H1 (cell line): ENCODE results near the gene ROR1. TPM values are rescaled to one million over a fixed set of nuclear protein-coding genes. Genes with fewer than 3 reads are reported as not detected.

ENCODE experiments used
- CTCF ChIA-PET: fragments of 300-600 bp; sonication (Branson Sonifier 250); formaldehyde crosslinking; loops from one replicate; lab custom pipeline; 2021; ENCODE audit not compliant: partially characterized antibody; lab: Charles Lee
- POLR2A ChIA-PET: fragments of 300-600 bp; sonication (Branson Sonifier 250); formaldehyde crosslinking; loops from one replicate; lab custom pipeline; 2021; ENCODE audit warnings: inconsistent platforms; ENCODE audit not compliant: partially characterized antibody; lab: Charles Lee
- DNase-seq, 2 experiments: peaks; one replicate each; pipeline versions ENCODE4 v3.0.0 to v3.0.0-alpha.2; 2010 to 2022; ENCODE audit warnings: low spot score in 2 of 2, low read depth in 1 of 2, mixed read lengths in 1 of 2
- FAIRE-seq: peaks from 2 replicates; lab custom pipeline; 2011; peaks lifted over from hg19 to GRCh38; lab: Jason Lieb, UNC
- H2AFZ ChIP-seq: 2 replicates; pipeline ENCODE4 v1.8.1; 2012; ENCODE audit warnings: low read length, inconsistent platforms
- H2AK5ac ChIP-seq: 2 replicates; pipeline ENCODE4 v1.6.1; 2013; ENCODE audit warnings: low read depth, low read length
- H2BK120ac ChIP-seq: replicated peaks from 2 replicates; pipeline ENCODE3; 2013; ENCODE audit warnings: low read depth, low read length, inconsistent platforms
- H2BK12ac ChIP-seq: 2 replicates; pipeline ENCODE4 v1.6.1; 2013; ENCODE audit warnings: low read depth, low read length
- H2BK15ac ChIP-seq: 2 replicates; pipeline ENCODE4 v1.6.1; 2013; ENCODE audit warnings: low read length
- H2BK20ac ChIP-seq: 2 replicates; pipeline ENCODE4 v1.6.1; 2013; ENCODE audit warnings: low read length
- H2BK5ac ChIP-seq: 2 replicates; pipeline ENCODE4 v1.6.1; 2013; ENCODE audit warnings: low read depth, low read length
- H3K14ac ChIP-seq: 2 replicates; pipeline ENCODE4 v1.6.1; 2013; ENCODE audit warnings: inconsistent platforms; ENCODE audit not compliant: insufficient read length
- H3K18ac ChIP-seq: 2 replicates; pipeline ENCODE4 v1.6.1; 2013; ENCODE audit warnings: low read length; ENCODE audit errors: extremely low read depth
- H3K23ac ChIP-seq: 2 replicates; pipeline ENCODE4 v1.6.1; 2013; ENCODE audit warnings: inconsistent platforms; ENCODE audit not compliant: insufficient read length
- H3K23me2 ChIP-seq: 2 replicates; pipeline ENCODE4 v1.6.1; 2013; ENCODE audit warnings: low read depth, low read length
- H3K27ac ChIP-seq: 2 replicates; pipeline ENCODE4 v1.6.1; 2011; ENCODE audit warnings: low read depth, low read length, inconsistent platforms
- H3K27me3 ChIP-seq, 4 experiments: replicated peaks in 1 of 4; 1 replicate in 1 of 4; 2 replicates in 3 of 4; pipeline versions ENCODE4 v1.6.1 to v1.8.1; 2011 to 2013; ENCODE audit warnings: low read length in 3 of 4, mild to moderate bottlenecking in 3 of 4, inconsistent platforms in 2 of 4, mixed read lengths in 2 of 4, moderate library complexity in 1 of 4; ENCODE audit not compliant: control insufficient read depth in 3 of 4, insufficient read depth in 3 of 4; ENCODE audit errors: extremely low read depth in 1 of 4
- H3K36me3 ChIP-seq, 4 experiments: 2 replicates each; pipeline versions ENCODE4 v1.6.1 to v1.8.1; 2011 to 2013; ENCODE audit warnings: mild to moderate bottlenecking in 4 of 4, low read length in 3 of 4, moderate library complexity in 2 of 4, control low read depth in 1 of 4, inconsistent platforms in 1 of 4; ENCODE audit not compliant: insufficient read depth in 4 of 4, control insufficient read depth in 2 of 4
- H3K4ac ChIP-seq: replicated peaks from 2 replicates; pipeline ENCODE3; 2013; ENCODE audit warnings: low read length, low read depth, mixed read lengths, inconsistent platforms; ENCODE audit not compliant: insufficient read length
- H3K4me1 ChIP-seq, 4 experiments: replicated peaks in 1 of 4; 1 replicate in 1 of 4; 2 replicates in 3 of 4; pipeline versions ENCODE4 v1.6.1 to v1.8.1; 2011 to 2013; ENCODE audit warnings: low read length in 3 of 4, inconsistent platforms in 2 of 4, mixed read lengths in 1 of 4; ENCODE audit not compliant: insufficient read depth in 4 of 4, control insufficient read depth in 3 of 4
- H3K4me2 ChIP-seq, 2 experiments: 2 replicates each; pipeline versions ENCODE4 v1.6.1 to v1.8.1; 2011 to 2013; ENCODE audit warnings: low read depth in 2 of 2, low read length in 2 of 2, control low read depth in 1 of 2, inconsistent platforms in 1 of 2, mild to moderate bottlenecking in 1 of 2; ENCODE audit not compliant: insufficient read depth in 1 of 2
- H3K4me3 ChIP-seq, 4 experiments: fragments of 200-600, 300-600 bp in 1 of 4; sonication (generic), shearing (Covaris generic), sonication (Bioruptor Twin) in 1 of 4; 2 replicates each; pipeline versions ENCODE4 v1.5.1 to v1.8.1; 2011 to 2016; ENCODE audit warnings: low read length in 4 of 4, low read depth in 3 of 4, control low read depth in 2 of 4, inconsistent platforms in 2 of 4, mild to moderate bottlenecking in 2 of 4, mixed read lengths in 1 of 4, moderate library complexity in 1 of 4; ENCODE audit not compliant: insufficient read depth in 2 of 4; ENCODE audit errors: extremely low read depth in 1 of 4
- H3K56ac ChIP-seq: replicated peaks from 2 replicates; pipeline ENCODE3; 2013; ENCODE audit warnings: low read depth, mild to moderate bottlenecking, mixed read lengths, low read length, inconsistent platforms; ENCODE audit not compliant: insufficient read length
- H3K79me1 ChIP-seq: 2 replicates; pipeline ENCODE4 v1.6.1; 2013; ENCODE audit warnings: low read depth, low read length, control low read depth
- H3K79me2 ChIP-seq, 2 experiments: 2 replicates each; pipeline versions ENCODE4 v1.6.1 to v1.8.1; 2012 to 2013; ENCODE audit warnings: low read length in 2 of 2, mild to moderate bottlenecking in 2 of 2, inconsistent platforms in 1 of 2; ENCODE audit not compliant: insufficient read depth in 2 of 2, control insufficient read depth in 1 of 2
- H3K9ac ChIP-seq, 4 experiments: replicated peaks in 1 of 4; 1 replicate in 1 of 4; 2 replicates in 3 of 4; pipeline versions ENCODE4 v1.6.1 to v1.8.1; 2011 to 2013; ENCODE audit warnings: low read depth in 3 of 4, low read length in 3 of 4, control low read depth in 2 of 4, mild to moderate bottlenecking in 2 of 4, moderate library complexity in 2 of 4, inconsistent platforms in 1 of 4; ENCODE audit errors: extremely low read depth in 1 of 4
- H3K9me3 ChIP-seq, 2 experiments: 2 replicates each; pipeline versions ENCODE4 v1.6.1 to v1.8.1; 2012 to 2013; ENCODE audit warnings: mild to moderate bottlenecking in 2 of 2, moderate library complexity in 2 of 2, control low read depth in 1 of 2, inconsistent platforms in 1 of 2, low read depth in 1 of 2, low read length in 1 of 2, mixed read lengths in 1 of 2; ENCODE audit not compliant: insufficient read depth in 2 of 2
- H4K20me1 ChIP-seq, 2 experiments: replicated peaks in 1 of 2; 2 replicates each; pipeline versions ENCODE3 to v1.8.1; 2011 to 2013; ENCODE audit warnings: inconsistent platforms in 2 of 2, low read length in 2 of 2, mild to moderate bottlenecking in 1 of 2; ENCODE audit not compliant: insufficient read depth in 2 of 2, control insufficient read depth in 1 of 2
- H4K5ac ChIP-seq: 2 replicates; pipeline ENCODE4 v1.6.1; 2013; ENCODE audit warnings: low read length, low read depth, mixed read lengths, inconsistent platforms; ENCODE audit not compliant: insufficient read length
- H4K8ac ChIP-seq: 2 replicates; pipeline ENCODE4 v1.8.0; 2013; ENCODE audit warnings: mild to moderate bottlenecking, moderate library complexity, low read length, inconsistent platforms; ENCODE audit not compliant: insufficient read depth; ENCODE audit errors: extremely low read depth
- H4K91ac ChIP-seq: replicated peaks from 2 replicates; pipeline ENCODE3; 2013; ENCODE audit warnings: low read length, mixed read lengths, inconsistent platforms; ENCODE audit not compliant: insufficient read length
- ATF3 ChIP-seq: IDR thresholded peaks from 2 replicates; pipeline ENCODE4 v1.6.1; 2011; ENCODE audit warnings: low read depth, mild to moderate bottlenecking, low read length; ENCODE audit not compliant: insufficient read depth
- EGR1 ChIP-seq: IDR thresholded peaks from 2 replicates; pipeline ENCODE4 v1.6.1; 2011; ENCODE audit warnings: low read depth, low read length, borderline replicate concordance
- EP300 ChIP-seq, 2 experiments: IDR thresholded peaks; 1 replicate in 1 of 2; 2 replicates in 1 of 2; pipeline ENCODE4 v1.6.1; 2011 to 2012; ENCODE audit warnings: low read depth in 2 of 2, low read length in 2 of 2, mild to moderate bottlenecking in 2 of 2, borderline replicate concordance in 1 of 2, inconsistent platforms in 1 of 2, moderate library complexity in 1 of 2
- FOSL1 ChIP-seq: IDR thresholded peaks from 2 replicates; pipeline ENCODE4 v1.6.1; 2011; ENCODE audit warnings: mild to moderate bottlenecking, low read depth, low read length, moderate library complexity; ENCODE audit not compliant: insufficient read depth
- KDM1A ChIP-seq: fragments of 200-600, 300-600 bp; sonication (generic); IDR thresholded peaks from 2 replicates; pipeline ENCODE4 v1.7.1; 2016; ENCODE audit warnings: mild to moderate bottlenecking, low read length, borderline replicate concordance
- POLR2AphosphoS5 ChIP-seq: IDR thresholded peaks from 2 replicates; pipeline ENCODE4 v1.6.1; 2011; ENCODE audit warnings: low read depth, low read length
- POU5F1 ChIP-seq: IDR thresholded peaks from 2 replicates; pipeline ENCODE4 v1.6.1; 2011; ENCODE audit warnings: low read depth, mild to moderate bottlenecking, low read length, moderate library complexity
- RAD21 ChIP-seq, 2 experiments: IDR thresholded peaks in 1 of 2; conservative IDR thresholded peaks in 1 of 2; 2 replicates each; pipeline ENCODE4 v1.6.1; 2011; ENCODE audit warnings: low read depth in 2 of 2, low read length in 2 of 2, improper control_type of control experiment in 1 of 2, inconsistent platforms in 1 of 2, mild to moderate bottlenecking in 1 of 2, moderate library complexity in 1 of 2
- SAP30 ChIP-seq: fragments of 300-600 bp; sonication (generic); IDR thresholded peaks from 2 replicates; pipeline ENCODE4 v1.7.1; 2012; ENCODE audit warnings: low read length, moderate library complexity, mild to moderate bottlenecking, inconsistent platforms; ENCODE audit not compliant: insufficient read depth, insufficient replicate concordance
- SP2 ChIP-seq: IDR thresholded peaks from 2 replicates; pipeline ENCODE4 v1.6.1; 2012; ENCODE audit warnings: mild to moderate bottlenecking, low read length, inconsistent platforms
- TAF7 ChIP-seq: optimal IDR thresholded peaks from 2 replicates; pipeline ENCODE3; 2011; ENCODE audit warnings: low read depth, mild to moderate bottlenecking, inconsistent platforms, low read length, moderate library complexity, borderline replicate concordance
- TCF12 ChIP-seq: IDR thresholded peaks from 2 replicates; pipeline ENCODE4 v1.6.1; 2011; ENCODE audit warnings: low read depth, mild to moderate bottlenecking, low read length
- YY1 ChIP-seq: IDR thresholded peaks from 2 replicates; pipeline ENCODE4 v1.6.1; 2011; ENCODE audit warnings: low read depth, mild to moderate bottlenecking, low read length
- polyA plus RNA-seq, 7 experiments: library from polyadenylated mRNA; depleted of rRNA in 3 of 7; stranded (reverse) in 5 of 7; unstranded in 2 of 7; fragments of >200 nt in 5 of 7; fragments of 200-250 nt in 2 of 7; gene quantifications; 1 replicate in 5 of 7; 2 replicates in 1 of 7; 4 replicates in 1 of 7; pipeline versions ENCODE4 v1.2.1 to v1.2.3, GENCODE V29; 2011 to 2013; ENCODE audit warnings: missing spikeins in 2 of 7, mixed read lengths in 2 of 7
- total RNA-seq: library from RNA; stranded (reverse); fragmentation: NEBNext Ultra II Directional; extraction: Animal tissue kit (Norgen Biotek cat#: 25700); gene quantifications from 2 replicates; pipeline ENCODE4 v1.2.1, GENCODE V29; 2021
- TF ChIP-seq, protein P1 (sequence below): IDR thresholded peaks from 2 replicates; pipeline ENCODE4 v1.6.1; 2012; ENCODE audit warnings: inconsistent platforms

The ROR1 gene
- total and polyA plus RNA-seq, 2 of the 8 experiments (the other 6 are each of a cell fraction or from before 2014, with no cell fraction given), result 33.6 to 73.6 TPM

DNA sequence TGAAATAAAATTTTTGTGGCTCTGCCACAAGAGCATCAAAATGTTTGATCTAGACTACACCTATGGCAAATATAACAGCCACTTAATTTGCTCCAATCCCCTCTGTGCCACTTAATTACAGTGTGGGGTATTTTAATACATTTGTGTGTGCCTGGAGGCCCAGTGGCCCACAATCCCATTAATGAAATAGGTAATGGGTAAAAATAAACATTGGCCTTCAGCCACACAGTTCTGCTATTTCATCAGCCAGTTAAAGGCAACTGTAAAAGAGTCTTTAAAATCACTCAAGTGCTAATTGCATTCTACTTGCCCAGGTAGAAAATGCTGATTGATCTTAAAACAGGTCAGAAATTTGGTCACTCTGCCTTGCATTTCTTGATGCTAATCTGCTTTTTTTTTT lies 278.0 kb downstream of the ROR1 start:
- Histone ChIP-seq H3K79me2 (peaks cover 0 to 15% of the 10 kb centered on the region in 2 experiments; a peak in 2 of 4 replicates), H3K27me3 (no peaks in the 10 kb centered on the region), H2BK5ac (no peak overlapping the region), H4K8ac (no peak overlapping the region), H2BK20ac (no peak overlapping the region), H3K4me1 (peaks cover 0 to 4% (median 3%) of the 10 kb centered on the region in 4 experiments; a peak in 3 of 7 replicates), H3K9ac (no peak overlapping the region), H3K79me1 (peaks cover 3% of the 10 kb centered on the region; the same call in 1 of the 2 replicates), H2AK5ac (no peak overlapping the region), H3K14ac (no peak overlapping the region), H3K18ac (no peak overlapping the region), H3K56ac (no peak overlapping the region), H3K9me3 (no peaks in the 10 kb centered on the region), H4K20me1 (peaks cover 0 to 5% of the 10 kb centered on the region in 2 experiments), H3K23me2 (no peaks in the 10 kb centered on the region), H2BK12ac (no peak overlapping the region), H4K5ac (no peak overlapping the region), H2AFZ (no peak overlapping the region), H3K4me3 (no peak overlapping the region), H3K23ac (no peak overlapping the region), H3K4ac (no peak overlapping the region), H2BK120ac (no peak overlapping the region), H2BK15ac (no peak overlapping the region), H3K27ac (no peak overlapping the region), H3K36me3 (peaks cover 0 to 9% (median 0%) of the 10 kb centered on the region in 4 experiments; a peak in 1 of 8 replicates), H3K4me2 (no peak overlapping the region), H4K91ac (no peak overlapping the region)
- CTCF ChIA-PET, result no interaction called here
- FAIRE-seq (no peak), DNase-seq (no peak)
- POLR2A ChIA-PET, result no interaction called here
- TF ChIP-seq YY1, result no peak
- TF ChIP-seq ATF3, result no peak
- TF ChIP-seq KDM1A, result no peak
- no peak for TF ChIP-seq EGR1
- TF ChIP-seq, protein P1, sequence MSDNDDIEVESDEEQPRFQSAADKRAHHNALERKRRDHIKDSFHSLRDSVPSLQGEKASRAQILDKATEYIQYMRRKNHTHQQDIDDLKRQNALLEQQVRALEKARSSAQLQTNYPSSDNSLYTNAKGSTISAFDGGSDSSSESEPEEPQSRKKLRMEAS, result no peak
- TF ChIP-seq SP2, result no peak
- no peak for TF ChIP-seq RAD21 (IDR thresholded peaks at IDR 0.05 in 1 of 2, conservative IDR thresholded peaks at IDR 0.05 in 1 of 2; ENCODE audit: low read depth in 2 of 2, low read length in 2 of 2)
- no peak for TF ChIP-seq POLR2AphosphoS5
- no peak for TF ChIP-seq FOSL1
- no peak for TF ChIP-seq EP300 (IDR thresholded peaks at IDR 0.05; ENCODE audit: borderline replicate concordance in 1 of 2, low read depth in 2 of 2, low read length in 2 of 2)
- no peak for TF ChIP-seq POU5F1
- TF ChIP-seq SAP30, result no peak
- TF ChIP-seq TAF7, result no peak
- TF ChIP-seq TCF12, result no peak
